D341Med (cell line): ENCODE measurements around the gene ARL14EPL.
"Not testable (repeated sequence)": the region's sequence is repeated elsewhere in the genome, so short reads cannot be mapped to it uniquely, and the experiment has no call there.

Source experiments
- DNase-seq: peaks from one replicate; pipeline ENCODE4 v3.0.0; 2012; ENCODE audit warnings: low spot score

The ARL14EPL gene

DNA sequence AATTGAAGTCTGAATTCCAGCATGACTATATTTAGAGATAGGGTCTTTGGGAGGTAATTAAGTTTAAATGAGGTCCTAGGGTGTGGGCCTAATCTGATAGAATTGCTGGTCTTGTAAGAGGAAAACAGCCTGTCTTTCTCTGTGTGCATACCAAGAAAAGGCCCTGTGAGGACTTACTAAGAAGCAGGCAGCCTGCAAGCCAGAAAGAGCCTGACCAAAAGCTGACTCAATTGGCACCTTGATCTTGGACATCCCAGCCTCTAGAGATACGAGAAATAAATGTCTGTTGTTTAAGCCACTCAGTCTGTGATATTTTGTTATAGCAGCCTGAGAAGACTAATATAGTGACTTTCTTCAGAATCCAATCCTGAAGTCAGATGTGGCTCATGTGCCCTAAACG, 14.6 kb downstream of the ARL14EPL start:
- DNase-seq, result no peak

DNA sequence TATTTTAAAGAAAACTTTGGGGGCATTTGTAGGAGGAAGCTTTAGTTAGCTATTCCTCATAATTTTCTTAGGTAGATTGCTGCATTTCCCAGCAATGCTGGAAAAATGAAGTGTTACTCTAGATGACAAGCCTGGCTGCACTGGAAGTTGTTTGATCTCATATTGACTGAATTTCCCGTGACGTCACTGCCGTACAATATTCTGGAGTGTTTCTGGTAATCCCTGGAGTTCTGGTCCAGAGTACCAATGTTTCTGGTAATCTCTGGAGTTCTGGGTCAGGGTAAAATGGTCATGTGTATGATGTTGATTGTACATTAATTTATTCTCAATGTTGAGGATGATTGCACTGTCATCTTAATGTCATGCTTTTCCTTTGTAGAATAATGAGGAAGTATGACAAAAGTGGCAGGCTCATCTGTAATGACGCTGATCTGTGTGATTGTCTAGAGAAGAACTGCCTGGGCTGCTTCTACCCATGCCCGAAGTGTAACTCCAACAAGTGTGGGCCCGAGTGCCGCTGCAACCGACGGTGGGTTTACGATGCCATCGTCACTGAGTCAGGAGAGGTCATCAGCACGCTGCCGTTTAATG, 26.2 kb downstream of the ARL14EPL start:
- no peak for DNase-seq

GRCh38 chr5:116062352-116062751, 30.1 kb downstream of the ARL14EPL start:
- no peak for DNase-seq

- DNase-seq, result no peak
Observed at GRCh38 chr5:116063950-116064349, 31.7 kb downstream of the ARL14EPL start.

DNA sequence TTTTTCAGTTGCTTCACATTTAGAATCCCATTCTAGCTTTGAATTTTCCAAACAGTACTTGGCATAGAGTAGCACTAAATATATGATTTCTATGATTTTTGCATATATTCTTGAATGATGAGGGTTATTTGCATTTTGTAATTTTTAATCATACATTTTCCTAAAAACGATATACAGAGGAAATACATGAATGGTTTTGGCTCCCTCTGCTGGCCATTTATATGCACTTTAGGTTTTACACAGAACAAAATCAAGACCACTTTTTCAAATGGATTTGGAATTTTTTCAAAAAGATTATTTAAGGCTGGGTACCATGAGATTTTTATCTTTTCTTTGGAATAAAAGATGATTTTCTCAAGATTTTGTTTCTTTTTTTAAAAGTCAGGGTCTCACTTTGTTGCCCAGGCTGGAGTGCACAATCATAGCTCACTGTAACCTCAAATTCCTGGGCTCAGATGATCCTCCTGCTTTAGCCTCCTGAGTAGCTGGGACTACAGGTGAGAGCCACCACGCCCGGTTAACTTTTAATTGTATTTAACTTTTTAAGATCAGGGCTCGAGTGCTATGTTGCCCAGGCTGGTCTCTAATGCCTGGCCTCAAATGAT, 35.9 kb downstream of the ARL14EPL start:
- DNase-seq, result no peak

DNA sequence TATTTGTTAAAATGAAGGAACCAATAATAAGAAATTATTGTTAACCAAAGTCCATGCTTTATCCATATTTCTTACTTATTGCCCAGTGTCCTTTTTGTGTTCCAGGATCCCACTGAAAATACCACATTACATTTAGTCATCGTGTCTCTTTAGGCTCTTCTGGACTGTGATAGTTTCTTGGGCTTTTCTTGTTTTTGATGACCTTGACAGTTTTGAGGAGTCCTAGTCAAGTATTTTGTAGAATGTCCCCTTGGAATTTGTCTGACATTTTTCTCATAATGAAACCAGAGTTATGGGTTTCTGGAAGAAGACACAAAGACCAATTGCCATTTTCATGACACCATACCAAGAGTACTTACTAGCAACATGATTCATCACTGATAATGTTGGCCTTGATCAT, 38.9 kb downstream of the ARL14EPL start:
- no peak for DNase-seq

- no peak for DNase-seq
Observed at GRCh38 chr5:116075191-116075831, 43.0 kb downstream of the ARL14EPL start.

- DNase-seq, result no peak
Observed at GRCh38 chr5:116076496-116076895, 44.2 kb downstream of the ARL14EPL start.

DNA sequence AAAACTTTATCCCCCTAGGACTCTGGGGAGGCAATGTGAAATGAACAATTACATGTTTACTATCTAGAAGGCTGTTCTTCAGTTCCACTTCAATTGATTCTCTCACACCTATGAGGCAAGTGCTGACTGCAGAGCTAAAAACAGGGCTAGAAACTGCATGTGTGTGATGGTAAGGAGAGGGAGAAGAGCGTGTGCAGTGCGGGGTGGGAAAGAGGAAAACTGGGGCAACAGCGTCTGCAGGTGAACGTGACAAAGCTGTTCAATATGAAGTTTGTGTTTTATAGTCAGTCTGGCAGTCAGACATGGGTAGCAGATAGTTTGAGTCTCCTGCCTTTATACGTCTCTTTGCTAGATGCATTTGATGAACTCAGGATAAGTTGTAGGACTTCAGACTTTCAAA, 45.9 kb downstream of the ARL14EPL start:
- DNase-seq, result no peak

- peak; percentile 54 for DNase-seq
Observed at GRCh38 chr5:116084287-116084691, 52.0 kb downstream of the ARL14EPL start.

- peak; percentile 90 for DNase-seq
Observed at GRCh38 chr5:116084871-116085715, 52.8 kb downstream of the ARL14EPL start, which contains the start of gene COMMD10. COMMD10 (plus strand) TSS chr5:116085025.

- not testable (repeated sequence) for DNase-seq
Observed at GRCh38 chr5:116086309-116086708, 54.0 kb downstream of the ARL14EPL start.

GRCh38 chr5:116088062-116088461, 55.8 kb downstream of the ARL14EPL start:
- DNase-seq, result no peak

DNA sequence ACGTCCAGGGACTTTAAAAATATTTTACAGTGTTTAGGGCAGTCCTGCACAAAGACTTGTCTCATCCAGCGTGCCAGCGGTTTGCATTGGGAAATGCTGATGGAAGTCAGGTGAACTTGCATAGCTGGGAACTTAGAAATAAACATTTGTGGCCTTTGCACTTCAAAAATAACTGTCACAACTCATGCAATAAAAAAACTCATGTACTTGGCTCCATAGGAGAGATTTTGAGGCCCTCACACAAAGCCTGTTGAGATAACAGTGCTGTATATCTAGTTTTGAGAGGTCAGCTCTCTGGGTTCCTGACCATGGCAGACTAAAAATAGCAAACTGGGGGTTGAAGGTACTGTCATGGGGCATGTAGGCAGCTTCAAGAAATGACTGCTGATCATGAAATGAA, 58.0 kb downstream of the ARL14EPL start:
- no peak for DNase-seq

DNA sequence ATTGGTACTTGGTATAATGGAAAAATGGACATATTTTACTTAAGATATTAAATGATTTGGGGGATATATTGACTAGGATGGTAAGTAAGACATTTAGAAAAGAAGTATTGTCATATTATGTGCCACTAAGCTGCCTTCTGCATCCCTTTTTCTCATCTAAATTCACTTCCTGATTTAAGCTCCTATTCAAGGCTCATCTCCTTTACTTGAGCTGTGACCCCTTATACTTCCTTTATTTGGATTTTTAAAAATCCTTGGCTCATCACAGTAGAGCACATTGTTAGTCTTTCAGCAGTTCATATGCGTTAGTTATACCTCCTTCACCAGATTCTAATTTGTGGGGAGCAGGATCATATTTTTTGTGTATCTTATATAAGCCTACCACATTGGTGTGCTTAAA, 59.1 kb downstream of the ARL14EPL start:
- DNase-seq, result no peak

GRCh38 chr5:116097301-116097700, 65.0 kb downstream of the ARL14EPL start:
- DNase-seq, result no peak

GRCh38 chr5:116098998-116099397, 66.7 kb downstream of the ARL14EPL start:
- no peak for DNase-seq

DNA sequence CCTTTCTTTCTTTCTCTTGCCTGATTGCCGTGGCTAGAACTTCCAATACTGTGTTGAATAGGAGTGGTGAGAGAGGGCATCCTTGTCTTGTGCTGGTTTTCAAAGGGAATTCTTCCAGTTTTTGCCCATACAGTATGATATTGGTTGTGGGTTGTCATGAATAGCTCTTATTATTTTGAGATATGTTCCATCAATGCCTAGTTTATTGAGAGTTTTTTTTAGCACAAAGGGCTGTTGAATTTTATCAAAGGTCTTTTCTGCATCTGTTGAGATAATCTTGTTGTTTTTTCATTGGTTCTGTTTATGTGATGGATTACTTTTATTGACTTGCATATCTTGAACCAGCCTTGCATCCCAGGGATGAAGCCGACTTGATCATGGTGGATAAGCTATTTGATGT, 72.7 kb downstream of the ARL14EPL start:
- not testable (repeated sequence) for DNase-seq
